Measurements from ENCODE around the gene LDLRAP1.

Gene LDLRAP1

DNA sequence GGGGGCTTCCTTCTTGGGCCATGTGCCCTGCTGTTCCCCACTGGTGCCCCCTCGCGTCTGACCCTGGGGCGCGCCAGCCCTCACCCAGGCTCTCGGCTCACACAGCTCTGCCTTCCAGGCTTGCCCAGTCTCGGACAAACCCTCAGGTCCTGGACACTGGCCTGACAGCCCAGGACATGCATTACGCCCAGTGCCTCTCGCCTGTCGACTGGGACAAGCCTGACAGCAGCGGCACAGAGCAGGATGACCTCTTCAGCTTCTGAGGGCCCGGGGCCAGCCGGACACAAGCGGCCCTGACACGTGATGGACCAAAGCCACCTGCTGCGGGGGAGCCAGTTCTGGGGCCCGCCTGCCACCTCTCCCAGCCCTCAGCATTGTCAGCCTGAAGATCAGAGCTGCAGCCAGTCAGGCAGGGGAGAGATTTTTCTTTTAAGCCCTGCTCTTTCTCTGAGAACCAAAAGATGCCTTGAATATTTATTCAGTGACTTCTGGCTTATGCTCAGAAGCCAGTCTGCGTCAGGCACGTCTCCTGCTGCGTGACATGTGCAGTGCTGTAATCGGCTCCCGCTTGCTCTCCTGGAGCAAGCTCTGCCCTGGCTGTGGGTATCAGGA lies 23.4 kb downstream of the LDLRAP1 start:
- Histone ChIP-seq H3K36me3 (ENCODE audit: insufficient read depth, low read length) (no peaks in the 10 kb centered on the region), H3K9me3 (ENCODE audit: insufficient read depth, low read depth, low read length) (no peaks in the 10 kb centered on the region), H3K9me2 (replicated peaks; ENCODE audit: low read depth, low read length) (no peaks in the 10 kb centered on the region), H3K79me2 (ENCODE audit: insufficient read depth, low read length) (no peaks in the 10 kb centered on the region), H3K4me2 (ENCODE audit: low read depth, low read length, poor library complexity, severe bottlenecking) (no peak overlapping the region), H3K27me3 (ENCODE audit: insufficient read depth, low read length, poor library complexity, severe bottlenecking) (no peaks in the 10 kb centered on the region), H4K20me1 (ENCODE audit: insufficient read depth, low read length, poor library complexity, severe bottlenecking) (no peaks in the 10 kb centered on the region), H3K9ac (ENCODE audit: low read depth, low read length, poor library complexity, severe bottlenecking) (no peak overlapping the region), H3K4me1 (ENCODE audit: insufficient read depth, low read length, poor library complexity, severe bottlenecking) (peaks cover 11% of the 10 kb centered on the region), H3F3A (ENCODE audit: low read depth) (no peaks in the 10 kb centered on the region), H2AFZ (ENCODE audit: low read length) (no peak overlapping the region), H3K4me3 (ENCODE audit: low read length, poor library complexity, severe bottlenecking) (no peak overlapping the region)
- no peak for TF ChIP-seq EZH2phosphoT487 (IDR thresholded peaks at IDR 0.05; ENCODE audit: borderline replicate concordance)
- no peak for TF ChIP-seq CTCF (conservative IDR thresholded peaks at IDR 0.05; ENCODE audit: low read length)

DNA sequence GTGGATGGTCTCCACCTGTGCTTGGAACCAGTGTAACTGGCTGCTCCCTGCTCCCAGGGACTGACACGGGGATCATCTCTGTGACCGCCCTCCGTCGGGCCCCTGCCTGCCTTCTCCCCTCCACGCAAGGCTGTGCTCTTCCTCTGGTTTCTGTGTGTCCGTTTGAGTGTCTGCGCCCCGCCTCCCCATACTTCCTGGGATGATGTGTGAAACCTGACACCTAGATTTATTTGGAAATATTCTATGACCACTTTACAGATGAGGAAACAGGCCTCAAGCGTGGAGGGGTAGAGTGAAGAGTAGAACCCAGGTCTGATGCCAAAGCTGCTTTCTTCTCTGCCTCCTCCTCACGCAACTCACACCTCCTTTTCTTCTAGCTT lies 24.3 kb downstream of the LDLRAP1 start:
- Histone ChIP-seq H3K4me3 (ENCODE audit: low read length, poor library complexity, severe bottlenecking) (no peak overlapping the region), H3K4me1 (ENCODE audit: insufficient read depth, low read length, poor library complexity, severe bottlenecking) (peaks cover 4% of the 10 kb centered on the region), H3K79me2 (ENCODE audit: insufficient read depth, low read length) (no peaks in the 10 kb centered on the region), H3K27me3 (ENCODE audit: insufficient read depth, low read length, poor library complexity, severe bottlenecking) (no peaks in the 10 kb centered on the region), H4K20me1 (ENCODE audit: insufficient read depth, low read length, poor library complexity, severe bottlenecking) (no peaks in the 10 kb centered on the region), H2AFZ (ENCODE audit: low read length) (no peak overlapping the region), H3K9ac (ENCODE audit: low read depth, low read length, poor library complexity, severe bottlenecking) (no peak overlapping the region), H3K36me3 (ENCODE audit: insufficient read depth, low read length) (no peaks in the 10 kb centered on the region), H3K9me2 (replicated peaks; ENCODE audit: low read depth, low read length) (no peaks in the 10 kb centered on the region), H3K9me3 (ENCODE audit: insufficient read depth, low read depth, low read length) (no peaks in the 10 kb centered on the region), H3K4me2 (ENCODE audit: low read depth, low read length, poor library complexity, severe bottlenecking) (no peak overlapping the region), H3F3A (ENCODE audit: low read depth) (no peaks in the 10 kb centered on the region)
- TF ChIP-seq EZH2phosphoT487 (IDR thresholded peaks at IDR 0.05; ENCODE audit: borderline replicate concordance) (no peak), CTCF (conservative IDR thresholded peaks at IDR 0.05; ENCODE audit: low read length) (no peak)

- H3K79me2 ChIP-seq (ENCODE audit: insufficient read depth, low read length): no peaks in the 10 kb centered on the region
- TF ChIP-seq EZH2phosphoT487 (IDR thresholded peaks at IDR 0.05; ENCODE audit: borderline replicate concordance): no peak
- no peaks in the 10 kb centered on the region for H3K4me1 ChIP-seq (ENCODE audit: insufficient read depth, low read length, poor library complexity, severe bottlenecking)
- no peaks in the 10 kb centered on the region for H3K9me3 ChIP-seq (ENCODE audit: insufficient read depth, low read depth, low read length)
- H3K4me3 ChIP-seq (ENCODE audit: low read length, poor library complexity, severe bottlenecking): no peak overlapping the region
- H2AFZ ChIP-seq (ENCODE audit: low read length): no peak overlapping the region
- H3K36me3 ChIP-seq (ENCODE audit: insufficient read depth, low read length): no peaks in the 10 kb centered on the region
- no peak overlapping the region for H3K4me2 ChIP-seq (ENCODE audit: low read depth, low read length, poor library complexity, severe bottlenecking)
- H3K9ac ChIP-seq (ENCODE audit: low read depth, low read length, poor library complexity, severe bottlenecking): no peak overlapping the region
- no peaks in the 10 kb centered on the region for H3K9me2 ChIP-seq (replicated peaks; ENCODE audit: low read depth, low read length)
- no peaks in the 10 kb centered on the region for H3F3A ChIP-seq (ENCODE audit: low read depth)
- no peaks in the 10 kb centered on the region for H4K20me1 ChIP-seq (ENCODE audit: insufficient read depth, low read length, poor library complexity, severe bottlenecking)
- no peaks in the 10 kb centered on the region for H3K27me3 ChIP-seq (ENCODE audit: insufficient read depth, low read length, poor library complexity, severe bottlenecking)
Measured at GRCh38 chr1:25568090-25568833, 24.9 kb downstream of the LDLRAP1 start.
